GM12878 (cell line): ENCODE results near the gene CRISP2. TPM values are rescaled to one million over a fixed set of nuclear protein-coding genes. Genes with fewer than 3 reads are reported as not detected.

Source experiments
- ATAC-seq: fragments of 200-7000 bp; cut with Tn5 transposase; 3 replicates; pipeline ENCODE4 v1.9.1; 2020; ENCODE audit warnings: mild to moderate bottlenecking, moderate library complexity
- BruUV-seq: library from RNA; stranded (reverse); fragments of 400-500 nt; replicated peaks from 2 replicates; lab custom pipeline; 2021; lab: Mats Ljungman, UMichigan
- CTCF ChIA-PET: fragments of 300-600 bp; sonication (Branson Sonifier 250); formaldehyde crosslinking; extraction: SDS; loops from one replicate; lab custom pipeline; 2021; ENCODE audit warnings: inconsistent platforms; lab: Yijun Ruan, JAX
- POLR2A ChIA-PET: fragments of 350-600 bp; formaldehyde crosslinking; extraction: SDS; loops from one replicate; lab custom pipeline; 2021; ENCODE audit warnings: inconsistent platforms; lab: Charles Lee
- RAD21 ChIA-PET: fragments of 300-600 bp; sonication (Branson Sonifier 250); formaldehyde crosslinking; loops from one replicate; lab custom pipeline; 2023; ENCODE audit warnings: antibody characterized with exemption; ENCODE audit not compliant: unreplicated experiment; lab: Charles Lee
- SMC1A ChIA-PET: fragments of 300-600 bp; sonication (Branson Sonifier 250); formaldehyde crosslinking; loops from one replicate; lab custom pipeline; 2023; ENCODE audit not compliant: unreplicated experiment, uncharacterized antibody; lab: Charles Lee
- DNase-seq: peaks from one replicate; pipeline ENCODE4 v3.0.0-alpha.2; 2011; ENCODE audit warnings: low read depth, low spot score
- FAIRE-seq: peaks from 3 replicates; lab custom pipeline; 2011; peaks lifted over from hg19 to GRCh38; lab: Jason Lieb, UNC
- H2AFZ ChIP-seq: 2 replicates; pipeline ENCODE4 v1.6.0; 2011; ENCODE audit warnings: low read depth, low read length, control low read depth; ENCODE audit not compliant: control insufficient read depth
- H3K27ac ChIP-seq: 2 replicates; pipeline ENCODE4 v1.5.1; 2011; ENCODE audit warnings: control low read depth; ENCODE audit not compliant: control insufficient read depth, insufficient read depth
- H3K27me3 ChIP-seq, 2 experiments: replicated peaks in 1 of 2; 2 replicates each; pipeline versions ENCODE4 v1.6.0 to v1.6.1; 2011; ENCODE audit warnings: low read length in 1 of 2; ENCODE audit not compliant: control insufficient read depth in 2 of 2, insufficient read depth in 2 of 2
- H3K36me3 ChIP-seq, 2 experiments: 2 replicates each; pipeline ENCODE4 v1.5.1; 2011; ENCODE audit warnings: low read length in 1 of 2; ENCODE audit not compliant: control insufficient read depth in 2 of 2, insufficient read depth in 2 of 2
- H3K4me1 ChIP-seq: 2 replicates; pipeline ENCODE4 v1.6.1; 2011; ENCODE audit warnings: mild to moderate bottlenecking, low read length, moderate library complexity, mixed read lengths; ENCODE audit not compliant: control insufficient read depth, insufficient read depth
- H3K4me2 ChIP-seq: 2 replicates; pipeline ENCODE4 v1.6.0; 2011; ENCODE audit warnings: control low read depth; ENCODE audit not compliant: control insufficient read depth, insufficient read depth
- H3K4me3 ChIP-seq: fragments of 200-600 bp; sonication (generic); 2 replicates; pipeline ENCODE4 v1.5.1; 2016
- H3K79me2 ChIP-seq: 2 replicates; pipeline ENCODE4 v1.6.0; 2011; ENCODE audit warnings: low read length; ENCODE audit not compliant: control insufficient read depth, insufficient read depth
- H3K9ac ChIP-seq: 2 replicates; pipeline ENCODE4 v1.8.0; 2011; ENCODE audit warnings: low read length, control low read depth, mixed read lengths; ENCODE audit not compliant: control insufficient read depth, insufficient read depth
- H3K9me3 ChIP-seq: replicated peaks from 3 replicates; pipeline ENCODE4 v1.5.1; 2011; ENCODE audit warnings: mild to moderate bottlenecking, low read length; ENCODE audit not compliant: control insufficient read depth, insufficient read depth
- H4K20me1 ChIP-seq: 2 replicates; pipeline ENCODE4 v1.6.0; 2011; ENCODE audit not compliant: control insufficient read depth, insufficient read depth
- BCL11A ChIP-seq: IDR thresholded peaks from 2 replicates; pipeline ENCODE4 v1.6.1; 2011; ENCODE audit warnings: low read depth, low read length
- BMI1 ChIP-seq: fragments of 450-650 bp; IDR thresholded peaks from 2 replicates; pipeline ENCODE4 v1.6.1; 2016; ENCODE audit warnings: mild to moderate bottlenecking, moderate library complexity, borderline replicate concordance
- BRCA1 ChIP-seq: IDR thresholded peaks from 2 replicates; pipeline ENCODE4 v1.6.1; 2011; ENCODE audit warnings: low read depth, low read length, improper control_type of control experiment
- CBX3 ChIP-seq: fragments of 200-600 bp; sonication (generic); IDR thresholded peaks from 2 replicates; pipeline ENCODE4 v1.6.1; 2016; ENCODE audit warnings: low read depth, borderline replicate concordance
- EGR1 ChIP-seq, 2 experiments: IDR thresholded peaks; 1 replicate in 1 of 2; 2 replicates in 1 of 2; pipeline ENCODE4 v1.6.1; 2011 to 2012; ENCODE audit warnings: low read depth in 2 of 2, low read length in 2 of 2, borderline replicate concordance in 1 of 2, mild to moderate bottlenecking in 1 of 2, moderate library complexity in 1 of 2
- GABPA ChIP-seq: IDR thresholded peaks from 2 replicates; pipeline ENCODE4 v1.6.1; 2014; ENCODE audit warnings: antibody characterized with exemption, low read depth, mild to moderate bottlenecking, inconsistent platforms
- GATAD2B ChIP-seq: fragments of 450-650 bp; conservative IDR thresholded peaks from 2 replicates; pipeline ENCODE4 v1.6.1; 2017; ENCODE audit warnings: low read depth, mild to moderate bottlenecking, moderate library complexity
- HDAC2 ChIP-seq: fragments of 200-600 bp; sonication (generic); IDR thresholded peaks from 2 replicates; pipeline ENCODE4 v1.6.1; 2017
- HDGF ChIP-seq: fragments of 450-650 bp; IDR thresholded peaks from 2 replicates; pipeline ENCODE4 v1.6.1; 2016; ENCODE audit warnings: antibody characterized with exemption
- IKZF2 ChIP-seq, 2 experiments: fragments of 450-650 bp; IDR thresholded peaks; 2 replicates each; pipeline ENCODE4 v1.6.1; 2017; ENCODE audit warnings: mild to moderate bottlenecking in 2 of 2, moderate library complexity in 2 of 2
- MEF2A ChIP-seq: IDR thresholded peaks from 2 replicates; pipeline ENCODE4 v1.6.1; 2011; ENCODE audit warnings: low read depth, mild to moderate bottlenecking, low read length, moderate library complexity; ENCODE audit not compliant: insufficient read depth
- MLLT1 ChIP-seq: fragments of 450-650 bp; IDR thresholded peaks from 2 replicates; pipeline ENCODE4 v1.6.1; 2016; ENCODE audit warnings: mild to moderate bottlenecking
- MTA3 ChIP-seq: IDR thresholded peaks from 2 replicates; pipeline ENCODE4 v1.6.1; 2012; ENCODE audit warnings: low read length, inconsistent platforms, borderline replicate concordance
- NBN ChIP-seq: fragments of 450-650 bp; IDR thresholded peaks from 2 replicates; pipeline ENCODE4 v1.6.1; 2016
- POLR2AphosphoS2 ChIP-seq: IDR thresholded peaks from 2 replicates; pipeline ENCODE4 v1.6.1; 2011; ENCODE audit warnings: low read depth, mild to moderate bottlenecking, low read length, improper control_type of control experiment, moderate library complexity
- RELA ChIP-seq: fragments of 450-650 bp; IDR thresholded peaks from 2 replicates; pipeline ENCODE4 v1.8.0; 2014; ENCODE audit warnings: borderline replicate concordance; ENCODE audit not compliant: partially characterized antibody
- RFX5 ChIP-seq: IDR thresholded peaks from 2 replicates; pipeline ENCODE4 v1.6.1; 2011; ENCODE audit warnings: low read depth, low read length, improper control_type of control experiment
- SRF ChIP-seq, 2 experiments: IDR thresholded peaks; 2 replicates each; pipeline ENCODE4 v1.6.1; 2011; ENCODE audit warnings: low read depth in 2 of 2, low read length in 2 of 2, mild to moderate bottlenecking in 1 of 2, moderate library complexity in 1 of 2
- YBX1 ChIP-seq: fragments of 450-650 bp; IDR thresholded peaks from 2 replicates; pipeline ENCODE4 v1.6.1; 2016; ENCODE audit warnings: antibody characterized with exemption
- WGBS: methylation state at CpG from one replicate; pipeline ENCODE4 v1.1.6; 2016; ENCODE audit warnings: low lambda C conversion rate; ENCODE audit not compliant: insufficient replicate concordance, insufficient coverage; ENCODE audit errors: missing lambda C conversion rate; 5-methylcytosine and 5-hydroxymethylcytosine counted together
- in situ Hi-C: fragments of 300-500 bp; cut with MboI; formaldehyde crosslinking; loops from 9 replicates; pipeline ENCODE4 v1.14.3; 2018; ENCODE audit warnings: mixed read lengths
- intact Hi-C: fragments of 100-400 bp; cut with micrococcal nuclease; formaldehyde crosslinking; loops from one replicate; pipeline ENCODE4 v1.14.2; 2022; ENCODE audit not compliant: unreplicated experiment
- polyA plus RNA-seq, 11 experiments: library from polyadenylated mRNA; depleted of rRNA in 4 of 11; unstranded in 6 of 11; stranded (reverse) in 5 of 11; fragments of >200 nt; fragmentation: Nextera tagmentation in 4 of 11; fragmentation: Illumina TruSeq in 1 of 11; extraction: Ambion mirVana in 4 of 11; extraction: Trizol in 1 of 11; gene quantifications; 1 replicate in 1 of 11; 2 replicates in 10 of 11; pipeline versions ENCODE4 v1.2.1 to v1.2.3, GENCODE V29; 2011 to 2016; ENCODE audit warnings: inconsistent platforms in 2 of 11, missing spikeins in 2 of 11, low read depth in 1 of 11
- total RNA-seq, 4 experiments: library from RNA; depleted of rRNA in 3 of 4; stranded (reverse); fragments of >200 nt in 3 of 4; fragmentation: Illumina TruSeq in 1 of 4; extraction: Trizol in 1 of 4; gene quantifications; 2 replicates each; pipeline versions ENCODE4 v1.2.1 to v1.2.3, GENCODE V29; 2013 to 2021

The CRISP2 gene
- total and polyA plus RNA-seq, 10 of the 15 experiments (the other 5 are each of a cell fraction or from before 2014, with no cell fraction given), result not detected

DNA sequence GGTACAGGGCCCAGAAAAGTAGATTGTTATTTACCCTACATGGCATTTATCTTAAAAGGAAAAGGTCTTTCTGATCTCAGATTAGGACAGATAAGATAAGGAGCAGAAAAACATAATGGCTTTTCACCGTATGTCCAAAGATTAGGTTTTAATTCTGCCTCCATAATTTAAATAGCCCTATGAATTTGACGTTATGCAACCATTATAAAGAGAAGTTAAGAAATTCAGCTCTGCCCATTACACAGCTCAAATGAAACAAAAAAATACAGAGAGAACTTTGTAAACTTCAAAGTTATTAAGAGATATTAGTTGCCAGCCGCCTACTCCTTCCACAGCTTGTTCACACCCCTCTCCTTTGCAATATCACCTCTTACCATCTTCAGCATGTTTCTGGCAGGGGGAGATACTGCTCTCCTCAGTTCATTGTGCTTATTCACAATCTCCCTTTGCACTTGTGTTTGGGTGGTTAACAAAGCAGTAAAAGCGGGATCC, 22.7 kb upstream of the CRISP2 start:
- no peak overlapping the region for H3K27ac ChIP-seq
- no peaks in the 10 kb centered on the region for H4K20me1 ChIP-seq
- CTCF ChIA-PET, result interaction anchor here (1.6 kb wide), 1 partner anchor 11 kb away, joined by 3 read pairs; no protein-coding TSS in a partner anchor
- intact Hi-C loops, result no loop called here
- TF ChIP-seq GATAD2B (no peak), EGR1 (IDR thresholded peaks at IDR 0.05; ENCODE audit: borderline replicate concordance in 1 of 2, low read depth in 2 of 2, low read length in 2 of 2) (no peak), NBN (no peak), HDGF (no peak), RFX5 (no peak), BRCA1 (no peak), GABPA (no peak), BMI1 (no peak)
- WGBS, result 18% methylated on average over 4 of the region's 4 CpGs
- H3K79me2 ChIP-seq, result no peaks in the 10 kb centered on the region
- no peaks in the 10 kb centered on the region for H3K9me3 ChIP-seq
- H3K27me3 ChIP-seq, result no peaks in the 10 kb centered on the region
- SMC1A ChIA-PET, result no interaction called here
- no peak overlapping the region for H3K9ac ChIP-seq
- POLR2A ChIA-PET, result no interaction called here
- in situ Hi-C loops, result no loop called here
- RAD21 ChIA-PET, result no interaction called here
- H3K4me3 ChIP-seq, result no peak overlapping the region
- no peak for FAIRE-seq
- DNase-seq, result no peak
- H3K4me1 ChIP-seq, result no peaks in the 10 kb centered on the region
- H2AFZ ChIP-seq, result no peak overlapping the region
- ATAC-seq, result no peak
- BruUV-seq, result no TSS peak
- no peak overlapping the region for H3K4me2 ChIP-seq
- no peaks in the 10 kb centered on the region for H3K36me3 ChIP-seq

DNA sequence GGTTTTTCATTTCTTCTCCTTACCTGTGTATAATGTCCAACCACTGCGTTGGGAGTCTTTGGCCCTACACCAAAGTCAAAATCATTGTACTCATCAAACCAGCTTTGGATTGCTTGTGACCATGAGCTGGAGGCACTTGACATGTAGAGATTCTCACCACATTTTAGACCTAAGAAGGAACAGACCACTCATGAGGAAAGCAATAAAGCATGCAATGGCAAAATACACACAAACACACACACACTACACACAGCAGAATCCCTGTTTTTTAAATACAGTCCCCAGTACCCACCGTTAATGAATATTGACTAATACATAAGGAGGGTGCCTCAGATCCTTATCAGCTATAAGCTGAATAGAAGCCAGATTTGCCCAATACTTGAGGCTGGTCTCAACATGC, 20.3 kb upstream of the CRISP2 start:
- no peaks in the 10 kb centered on the region for H3K4me1 ChIP-seq
- FAIRE-seq, result no peak
- H3K4me3 ChIP-seq, result no peak overlapping the region
- no peak overlapping the region for H3K27ac ChIP-seq
- no peak for ATAC-seq
- no peaks in the 10 kb centered on the region for H3K36me3 ChIP-seq
- intact Hi-C loops, result no loop called here
- H3K4me2 ChIP-seq, result no peak overlapping the region
- no peaks in the 10 kb centered on the region for H4K20me1 ChIP-seq
- no TSS peak for BruUV-seq
- no peaks in the 10 kb centered on the region for H3K79me2 ChIP-seq
- RAD21 ChIA-PET, result no interaction called here
- SMC1A ChIA-PET, result interaction anchor here (0.9 kb wide), 1 partner anchor 35 kb away, joined by 3 read pairs; no protein-coding TSS in a partner anchor
- CTCF ChIA-PET, result interaction anchor here (0.7 kb wide), 1 partner anchor 19 kb away, joined by 3 read pairs; no protein-coding TSS in a partner anchor
- H3K9me3 ChIP-seq, result no peaks in the 10 kb centered on the region
- no peaks in the 10 kb centered on the region for H3K27me3 ChIP-seq
- in situ Hi-C loops, result no loop called here
- no peak for DNase-seq
- POLR2A ChIA-PET, result no interaction called here
- no peak overlapping the region for H3K9ac ChIP-seq
- no peak overlapping the region for H2AFZ ChIP-seq
- 29% methylated on average over 2 of the region's 2 CpGs for WGBS
- TF ChIP-seq BCL11A (no peak), POLR2AphosphoS2 (no peak), SRF (IDR thresholded peaks at IDR 0.05; ENCODE audit: low read depth in 2 of 2, low read length in 2 of 2) (no peak), RELA (no peak), HDAC2 (no peak), YBX1 (no peak), MEF2A (no peak), MTA3 (no peak), IKZF2 (IDR thresholded peaks at IDR 0.05) (no peak), CBX3 (no peak), MLLT1 (no peak)
